CD14-positive monocyte (primary cell): Measurements from ENCODE around the gene FBXL22. TPM values are rescaled to one million over a fixed set of nuclear protein-coding genes. Genes with fewer than 3 reads are reported as not detected.

Experiments used
- DNase-seq, 3 donors: peaks; one replicate each; pipeline ENCODE4 v3.0.0-alpha.2; 2011 to 2022
- H2AFZ ChIP-seq: 2 replicates; pipeline ENCODE4 v1.6.0; 2012; ENCODE audit warnings: mild to moderate bottlenecking, low read depth, low read length, inconsistent platforms; ENCODE audit not compliant: insufficient read depth, poor library complexity, severe bottlenecking
- H3K27ac ChIP-seq, 2 donors: 1 replicate in 1 of 2; 2 replicates in 1 of 2; pipeline ENCODE4 v1.5.1; 2012 to 2013; ENCODE audit warnings: low read length in 2 of 2, control low read depth in 1 of 2, inconsistent platforms in 1 of 2, low read depth in 1 of 2, mild to moderate bottlenecking in 1 of 2
- H3K27me3 ChIP-seq, 2 donors: one replicate each; pipeline versions ENCODE4 v1.6.0 to v1.6.1; 2011 to 2013; ENCODE audit warnings: low read length in 2 of 2; ENCODE audit not compliant: control insufficient read depth in 2 of 2, insufficient read depth in 2 of 2
- H3K36me3 ChIP-seq, 2 donors: replicated peaks in 1 of 2; 1 replicate in 1 of 2; 2 replicates in 1 of 2; pipeline versions ENCODE4 v1.5.1 to v1.6.1; 2012 to 2013; ENCODE audit warnings: low read length in 2 of 2, control low read depth in 1 of 2, inconsistent platforms in 1 of 2, mild to moderate bottlenecking in 1 of 2; ENCODE audit not compliant: insufficient read depth in 2 of 2, control insufficient read depth in 1 of 2
- H3K4me1 ChIP-seq, 2 donors: 1 replicate in 1 of 2; 2 replicates in 1 of 2; pipeline versions ENCODE4 v1.5.1 to v1.6.1; 2012 to 2013; ENCODE audit warnings: low read length in 2 of 2, control low read depth in 1 of 2, inconsistent platforms in 1 of 2, mild to moderate bottlenecking in 1 of 2, moderate library complexity in 1 of 2; ENCODE audit not compliant: insufficient read depth in 2 of 2, control insufficient read depth in 1 of 2
- H3K4me2 ChIP-seq: replicated peaks from 2 replicates; pipeline ENCODE3; 2012; ENCODE audit warnings: low read length, moderate library complexity, mild to moderate bottlenecking; ENCODE audit not compliant: poor library complexity, severe bottlenecking; ENCODE audit errors: extremely low read depth
- H3K4me3 ChIP-seq, 3 experiments: fragments of 200-600 bp in 1 of 3; sonication (generic) in 1 of 3; replicated peaks in 1 of 3; 1 replicate in 2 of 3; 2 replicates in 1 of 3; pipeline ENCODE4 v1.5.1; 2011 to 2013; ENCODE audit warnings: low read length in 3 of 3, mild to moderate bottlenecking in 3 of 3, control low read depth in 2 of 3, low read depth in 2 of 3, inconsistent platforms in 1 of 3, moderate library complexity in 1 of 3
- H3K79me2 ChIP-seq: 2 replicates; pipeline ENCODE4 v1.6.0; 2012; ENCODE audit warnings: mild to moderate bottlenecking, control low read depth, inconsistent platforms, low read length, moderate library complexity; ENCODE audit not compliant: insufficient read depth
- H3K9ac ChIP-seq: 2 replicates; pipeline ENCODE4 v1.6.0; 2017; ENCODE audit warnings: low read length, mild to moderate bottlenecking; ENCODE audit not compliant: insufficient read depth, poor library complexity, severe bottlenecking
- H3K9me3 ChIP-seq, 2 donors: replicated peaks in 1 of 2; 1 replicate in 1 of 2; 2 replicates in 1 of 2; pipeline versions ENCODE4 v1.5.1 to v1.6.1; 2012 to 2013; ENCODE audit warnings: low read length in 2 of 2, control low read depth in 1 of 2; ENCODE audit not compliant: control insufficient read depth in 1 of 2, insufficient read depth in 1 of 2
- H4K20me1 ChIP-seq: 2 replicates; pipeline ENCODE4 v1.6.0; 2012; ENCODE audit warnings: mild to moderate bottlenecking, low read length, control low read depth, moderate library complexity; ENCODE audit not compliant: insufficient read depth
- H3K27ac Mint-ChIP-seq, 7 donors: one replicate each; pipeline ENCODE4 v1.8.0; 2020; ENCODE audit warnings: mild to moderate bottlenecking in 7 of 7, mixed read lengths in 7 of 7, moderate library complexity in 6 of 7, inconsistent platforms in 2 of 7
- H3K27me3 Mint-ChIP-seq, 3 donors: one replicate each; pipeline ENCODE4 v1.8.0; 2021 to 2022; ENCODE audit warnings: low read depth in 3 of 3, mild to moderate bottlenecking in 3 of 3, mixed read lengths in 3 of 3, moderate library complexity in 3 of 3, inconsistent platforms in 1 of 3
- H3K36me3 Mint-ChIP-seq, 2 donors: one replicate each; pipeline ENCODE4 v1.8.0; 2020; ENCODE audit warnings: mixed read lengths in 2 of 2, inconsistent platforms in 1 of 2, mild to moderate bottlenecking in 1 of 2
- H3K4me1 Mint-ChIP-seq: one replicate; pipeline ENCODE4 v1.8.0; 2020; ENCODE audit warnings: mild to moderate bottlenecking, mixed read lengths
- H3K4me3 Mint-ChIP-seq, 2 donors: one replicate each; pipeline ENCODE4 v1.8.0; 2020; ENCODE audit warnings: mild to moderate bottlenecking in 2 of 2, mixed read lengths in 2 of 2, moderate library complexity in 1 of 2
- H3K9me3 Mint-ChIP-seq, 7 donors: one replicate each; pipeline ENCODE4 v1.8.0; 2020 to 2022; ENCODE audit warnings: mixed read lengths in 7 of 7, mild to moderate bottlenecking in 6 of 7, moderate library complexity in 6 of 7, inconsistent platforms in 2 of 7
- WGBS: methylation state at CpG from one replicate; pipeline ENCODE4 v1.1.5; 2013; ENCODE audit warnings: missing lambda C conversion rate; ENCODE audit not compliant: insufficient coverage; 5-methylcytosine and 5-hydroxymethylcytosine counted together
- intact Hi-C, 2 donors: fragments of 100-400 bp; cut with micrococcal nuclease; formaldehyde crosslinking; loops; one replicate each; pipeline versions ENCODE4 v1.15.0 to v1.15.1; 2023
- polyA plus RNA-seq, 3 donors: library from polyadenylated mRNA; depleted of rRNA in 1 of 3; unstranded in 2 of 3; stranded (reverse) in 1 of 3; fragments of 300-500 nt in 2 of 3; fragments of >200 nt in 1 of 3; fragmentation: Illumina TruSeq in 2 of 3; gene quantifications; 1 replicate in 2 of 3; 2 replicates in 1 of 3; pipeline ENCODE4 v1.2.3, GENCODE V29; 2012 to 2021
- TF ChIP-seq, protein P1 (sequence below): fragments of 200-600 bp; IDR thresholded peaks from one replicate; pipeline ENCODE4 v1.8.0; 2022; ENCODE audit warnings: antibody characterized with exemption, mild to moderate bottlenecking

Gene FBXL22
- polyA plus RNA-seq, 3 donors = 0.04 TPM; not detected in 2

DNA sequence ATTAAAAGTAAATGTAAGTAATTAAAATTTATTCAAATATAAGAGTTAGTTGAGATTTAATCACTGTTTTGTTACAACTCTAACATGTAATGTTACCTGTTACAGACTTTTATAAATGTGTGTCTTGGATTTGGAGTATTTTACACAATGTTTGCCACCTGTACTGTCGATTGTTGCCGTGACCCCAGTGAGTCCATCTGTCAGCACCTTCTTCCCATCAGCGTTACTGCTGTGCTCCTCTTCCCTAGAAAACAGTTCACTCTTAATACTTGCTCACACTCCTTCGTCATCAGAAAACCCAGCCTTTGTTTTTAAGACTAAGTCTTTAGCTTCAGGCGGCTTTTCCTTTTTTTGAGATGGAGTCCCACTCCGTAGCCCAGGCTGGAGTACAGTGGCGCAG, 40.5 kb upstream of the FBXL22 start:
- Histone ChIP-seq H3K27ac (no peak overlapping the region), H4K20me1 (peaks cover 99% of the 10 kb centered on the region), H3K4me3 (no peak overlapping the region), H3K4me2 (no peak overlapping the region), H3K79me2 (peaks cover 97% of the 10 kb centered on the region), H3K36me3 (peaks cover 83 to 98% of the 10 kb centered on the region in 2 donors), H3K4me1 (no peaks in the 10 kb centered on the region), H2AFZ (no peak overlapping the region), H3K9me3 (no peaks in the 10 kb centered on the region), H3K9ac (no peak overlapping the region), H3K27me3 (no peaks in the 10 kb centered on the region)
- intact Hi-C loops = loop anchor here in 1 of 2 donors (5.0 kb wide), 1 partner anchor 34 kb away; no protein-coding TSS in a partner anchor
- Mint-ChIP-seq H3K4me1 (peaks cover 4% of the 10 kb centered on the region), H3K4me3 (no peak overlapping the region), H3K27me3 (no peaks in the 10 kb centered on the region), H3K36me3 (peaks cover 78 to 93% of the 10 kb centered on the region in 2 donors), H3K27ac (no peak overlapping the region), H3K9me3 (peaks cover 0 to 3% (median 0%) of the 10 kb centered on the region in 7 donors)
- DNase-seq = no peak
- TF ChIP-seq, protein P1, sequence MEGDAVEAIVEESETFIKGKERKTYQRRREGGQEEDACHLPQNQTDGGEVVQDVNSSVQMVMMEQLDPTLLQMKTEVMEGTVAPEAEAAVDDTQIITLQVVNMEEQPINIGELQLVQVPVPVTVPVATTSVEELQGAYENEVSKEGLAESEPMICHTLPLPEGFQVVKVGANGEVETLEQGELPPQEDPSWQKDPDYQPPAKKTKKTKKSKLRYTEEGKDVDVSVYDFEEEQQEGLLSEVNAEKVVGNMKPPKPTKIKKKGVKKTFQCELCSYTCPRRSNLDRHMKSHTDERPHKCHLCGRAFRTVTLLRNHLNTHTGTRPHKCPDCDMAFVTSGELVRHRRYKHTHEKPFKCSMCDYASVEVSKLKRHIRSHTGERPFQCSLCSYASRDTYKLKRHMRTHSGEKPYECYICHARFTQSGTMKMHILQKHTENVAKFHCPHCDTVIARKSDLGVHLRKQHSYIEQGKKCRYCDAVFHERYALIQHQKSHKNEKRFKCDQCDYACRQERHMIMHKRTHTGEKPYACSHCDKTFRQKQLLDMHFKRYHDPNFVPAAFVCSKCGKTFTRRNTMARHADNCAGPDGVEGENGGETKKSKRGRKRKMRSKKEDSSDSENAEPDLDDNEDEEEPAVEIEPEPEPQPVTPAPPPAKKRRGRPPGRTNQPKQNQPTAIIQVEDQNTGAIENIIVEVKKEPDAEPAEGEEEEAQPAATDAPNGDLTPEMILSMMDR = no peak
- WGBS = 89% methylated on average over 7 of the region's 7 CpGs

DNA sequence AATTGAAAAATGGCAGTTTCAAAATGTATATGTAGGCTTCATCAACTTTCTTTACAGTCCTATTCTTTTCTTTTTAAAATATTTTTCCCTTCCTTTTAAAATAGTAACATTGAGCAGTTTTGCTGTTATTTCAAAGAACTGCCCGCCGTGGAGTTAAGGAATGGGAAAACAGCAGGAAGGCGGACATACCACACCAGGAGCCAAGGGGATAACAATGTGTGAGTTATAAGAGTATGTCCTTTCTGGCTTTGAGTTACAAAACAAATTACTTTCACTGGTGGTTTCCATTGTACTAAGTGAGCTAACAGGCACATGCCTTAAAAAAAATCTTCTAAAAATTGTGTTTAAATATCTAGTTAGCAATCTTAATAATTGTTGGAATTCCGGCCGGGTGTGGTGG, 37.4 kb upstream of the FBXL22 start:
- no peaks in the 10 kb centered on the region for H3K9me3 ChIP-seq
- H3K4me2 ChIP-seq = no peak overlapping the region
- H2AFZ ChIP-seq = no peak overlapping the region
- H3K36me3 ChIP-seq = peaks cover 95 to 99% of the 10 kb centered on the region in 2 donors
- H3K4me1 ChIP-seq = no peaks in the 10 kb centered on the region
- no peak overlapping the region for H3K9ac ChIP-seq
- H4K20me1 ChIP-seq = peaks cover 99% of the 10 kb centered on the region
- H3K4me1 Mint-ChIP-seq = no peaks in the 10 kb centered on the region
- no peak overlapping the region for H3K4me3 ChIP-seq
- H3K27me3 ChIP-seq = no peaks in the 10 kb centered on the region
- no peak overlapping the region for H3K27ac ChIP-seq
- WGBS = no CpG with 5 or more reads among the region's 5 CpGs
- TF ChIP-seq, protein P1 = no peak
- peaks cover 0 to 3% (median 0%) of the 10 kb centered on the region in 7 donors for H3K9me3 Mint-ChIP-seq
- intact Hi-C loops = loop anchor here in 1 of 2 donors (5.0 kb wide), 1 partner anchor 37 kb away; no protein-coding TSS in a partner anchor
- no peak overlapping the region for H3K4me3 Mint-ChIP-seq
- H3K79me2 ChIP-seq = peaks cover 91% of the 10 kb centered on the region
- no peaks in the 10 kb centered on the region for H3K27me3 Mint-ChIP-seq
- DNase-seq = no peak
- peaks cover 85 to 96% of the 10 kb centered on the region in 2 donors for H3K36me3 Mint-ChIP-seq
- H3K27ac Mint-ChIP-seq = peak overlapping the region in 1 of 7 donors; percentile 32
